HepG2 (cell line): Measurements from ENCODE around the gene NCOA6. TPM values are rescaled to one million over a fixed set of nuclear protein-coding genes. Genes with fewer than 3 reads are reported as not detected.

ENCODE experiments used
- ATAC-seq: fragments of 200-7000 bp; cut with Tn5 transposase; 3 replicates; pipeline ENCODE4 v1.9.1; 2020; ENCODE audit warnings: mild to moderate bottlenecking, moderate library complexity
- BruUV-seq: library from RNA; stranded (reverse); fragments of 400-500 nt; replicated peaks from 2 replicates; lab custom pipeline; 2021; lab: Mats Ljungman, UMichigan
- CTCF ChIA-PET: fragments of 300-600 bp; formaldehyde crosslinking; extraction: SDS; loops from one replicate; lab custom pipeline; 2021; ENCODE audit warnings: low total read pairs, inconsistent platforms, low intra/inter-chr PET ratio; lab: Yijun Ruan, JAX
- POLR2A ChIA-PET: fragments of 350-600 bp; sonication (Branson Sonifier 250); formaldehyde crosslinking; loops from one replicate; lab custom pipeline; 2020; ENCODE audit warnings: antibody characterized with exemption, inconsistent platforms; lab: Yijun Ruan, JAX
- DNase-seq: peaks from one replicate; pipeline ENCODE4 v3.0.0-alpha.2; 2015; ENCODE audit warnings: low spot score
- FAIRE-seq: peaks from 3 replicates; lab custom pipeline; 2011; peaks lifted over from hg19 to GRCh38; lab: Jason Lieb, UNC
- H2AFZ ChIP-seq: one replicate; pipeline ENCODE4 v1.6.1; 2011; ENCODE audit warnings: low read length, inconsistent platforms
- H3K27ac ChIP-seq: fragments of 300-600 bp; 3 replicates; pipeline ENCODE4 v1.8.0; 2011; ENCODE audit warnings: mixed run types, mild to moderate bottlenecking, mixed read lengths, low read length, inconsistent platforms; ENCODE audit not compliant: insufficient read depth; ENCODE audit errors: extremely low read length
- H3K27me3 ChIP-seq, 2 experiments: fragments of 200-600 bp in 1 of 2; 2 replicates in 1 of 2; 3 replicates in 1 of 2; pipeline versions ENCODE4 v1.6.0 to v1.8.0; 2011; ENCODE audit warnings: low read length in 2 of 2, mild to moderate bottlenecking in 2 of 2, moderate library complexity in 2 of 2, inconsistent platforms in 1 of 2; ENCODE audit not compliant: insufficient read depth in 2 of 2, control insufficient read depth in 1 of 2
- H3K36me3 ChIP-seq, 2 experiments: fragments of 200-600 bp in 1 of 2; replicated peaks in 1 of 2; 2 replicates in 1 of 2; 3 replicates in 1 of 2; pipeline versions ENCODE4 v1.5.1 to v1.8.0; 2011; ENCODE audit warnings: low read length in 2 of 2, inconsistent platforms in 1 of 2; ENCODE audit not compliant: insufficient read depth in 2 of 2, control insufficient read depth in 1 of 2
- H3K4me1 ChIP-seq: 2 replicates; pipeline ENCODE4 v1.5.1; 2012; ENCODE audit warnings: low read length, inconsistent platforms; ENCODE audit not compliant: insufficient read depth
- H3K4me2 ChIP-seq: 2 replicates; pipeline ENCODE4 v1.6.0; 2011; ENCODE audit warnings: low read depth, low read length, inconsistent platforms
- H3K4me3 ChIP-seq, 3 experiments: fragments of 200-600 bp in 1 of 3; sonication (generic), shearing (Covaris generic) in 1 of 3; replicated peaks in 1 of 3; 2 replicates each; pipeline ENCODE4 v1.5.1; 2011 to 2016; ENCODE audit warnings: low read length in 3 of 3, inconsistent platforms in 2 of 3, low read depth in 2 of 3, mild to moderate bottlenecking in 2 of 3, control low read depth in 1 of 3, mixed read lengths in 1 of 3; ENCODE audit not compliant: insufficient read depth in 1 of 3
- H3K79me2 ChIP-seq: one replicate; pipeline ENCODE4 v1.6.1; 2011; ENCODE audit warnings: low read length, inconsistent platforms; ENCODE audit not compliant: insufficient read depth
- H3K9ac ChIP-seq: 2 replicates; pipeline ENCODE4 v1.6.0; 2011; ENCODE audit warnings: mild to moderate bottlenecking, low read depth, low read length, inconsistent platforms; ENCODE audit not compliant: insufficient read depth
- H3K9me3 ChIP-seq: 2 replicates; pipeline ENCODE4 v1.5.1; 2012; ENCODE audit warnings: mild to moderate bottlenecking, low read length
- H4K20me1 ChIP-seq: 2 replicates; pipeline ENCODE4 v1.6.0; 2011; ENCODE audit warnings: inconsistent platforms, mild to moderate bottlenecking, low read length, moderate library complexity; ENCODE audit not compliant: insufficient read depth
- BORCS8-MEF2B ChIP-seq: sonication (generic); formaldehyde crosslinking; IDR thresholded peaks from 2 replicates; pipeline ENCODE4 v1.8.0; 2022; ENCODE audit warnings: mild to moderate bottlenecking, missing genetic modification reagents
- DNMT3B ChIP-seq: conservative IDR thresholded peaks from 2 replicates; pipeline ENCODE4 v1.6.1; 2016; ENCODE audit warnings: missing biosample characterization, control low read depth
- GATA4 ChIP-seq: sonication (generic); IDR thresholded peaks from 2 replicates; pipeline ENCODE4 v1.6.1; 2016; ENCODE audit warnings: antibody characterized with exemption, low read depth, borderline replicate concordance
- GPN1 ChIP-seq: sonication (generic); formaldehyde crosslinking; IDR thresholded peaks from 2 replicates; pipeline ENCODE4 v1.5.1; 2020; ENCODE audit warnings: missing genetic modification reagents, borderline replicate concordance
- NFE2L1 ChIP-seq: sonication (generic); formaldehyde crosslinking; IDR thresholded peaks from 2 replicates; pipeline ENCODE4 v1.4.0; 2020; ENCODE audit warnings: missing genetic modification reagents, mild to moderate bottlenecking, borderline replicate concordance
- NFKBIZ ChIP-seq: IDR thresholded peaks from 2 replicates; pipeline ENCODE4 v1.6.1; 2018; ENCODE audit warnings: missing genetic modification reagents, missing compliant biosample characterization
- PRMT3 ChIP-seq: sonication (generic); formaldehyde crosslinking; IDR thresholded peaks from 2 replicates; pipeline ENCODE4 v1.8.1; 2022; ENCODE audit warnings: low read depth, mild to moderate bottlenecking, moderate library complexity, missing genetic modification reagents, borderline replicate concordance
- RXRA ChIP-seq: sonication (generic); formaldehyde crosslinking; IDR thresholded peaks from 2 replicates; pipeline ENCODE4 v1.5.1; 2020; ENCODE audit warnings: missing genetic modification reagents
- STAG1 ChIP-seq: sonication (generic); formaldehyde crosslinking; IDR thresholded peaks from 2 replicates; pipeline ENCODE4 v1.4.0; 2020; ENCODE audit warnings: missing genetic modification reagents
- TCF7 ChIP-seq: sonication (generic); IDR thresholded peaks from 2 replicates; pipeline ENCODE4 v1.6.1; 2016; ENCODE audit warnings: antibody characterized with exemption, low read depth
- ZNF207 ChIP-seq: fragments of 450-650 bp; IDR thresholded peaks from 2 replicates; pipeline ENCODE4 v1.6.1; 2016; ENCODE audit warnings: antibody characterized with exemption, borderline replicate concordance
- ZNF484 ChIP-seq: sonication (generic); formaldehyde crosslinking; IDR thresholded peaks from 2 replicates; pipeline ENCODE4 v1.5.1; 2020; ENCODE audit warnings: mild to moderate bottlenecking, low read depth, missing genetic modification reagents, borderline replicate concordance
- WGBS: methylation state at CpG from one replicate; pipeline ENCODE4 v1.1.6; 2017; ENCODE audit warnings: low lambda C conversion rate; 5-methylcytosine and 5-hydroxymethylcytosine counted together
- in situ Hi-C: cut with HindIII; loops from 2 replicates; pipeline ENCODE4 v1.10.0; 2017; ENCODE audit warnings: low pct_unique_long_range_greater_than_20kb; ENCODE audit not compliant: extremely low pct_ligation_motif_present
- intact Hi-C: fragments of 100-400 bp; cut with micrococcal nuclease; formaldehyde crosslinking; loops from one replicate; pipeline ENCODE4 v1.10.0; 2022; ENCODE audit not compliant: unreplicated experiment
- polyA plus RNA-seq, 8 experiments: library from polyadenylated mRNA; depleted of rRNA in 3 of 8; stranded (reverse) in 7 of 8; unstranded in 1 of 8; fragments of >200 nt; fragmentation: Illumina TruSeq in 4 of 8; extraction: Trizol in 4 of 8; gene quantifications; 2 replicates each; pipeline versions ENCODE4 v1.2.1 to v1.2.3, GENCODE V29; 2011 to 2016; ENCODE audit warnings: low read depth in 4 of 8, missing spikeins in 1 of 8, mixed read lengths in 1 of 8; ENCODE audit not compliant: insufficient read depth in 1 of 8
- total RNA-seq, 5 experiments: library from RNA; depleted of rRNA; stranded (reverse); fragments of >200 nt; fragmentation: Illumina TruSeq; extraction: Trizol; gene quantifications; 2 replicates each; pipeline ENCODE4 v1.2.3, GENCODE V29; 2016; ENCODE audit warnings: low read depth in 1 of 5
- TF ChIP-seq, protein P1 (sequence below): sonication (generic); formaldehyde crosslinking; IDR thresholded peaks from 2 replicates; pipeline ENCODE4 v1.5.0; 2020; ENCODE audit warnings: missing genetic modification reagents
- TF ChIP-seq, protein P2 (sequence below): sonication (generic); formaldehyde crosslinking; IDR thresholded peaks from 2 replicates; pipeline ENCODE4 v1.8.1; 2023; ENCODE audit warnings: mild to moderate bottlenecking, moderate library complexity, missing genetic modification reagents

The NCOA6 gene
- total and polyA plus RNA-seq, 2 of the 13 experiments (the other 11 are each of a cell fraction or from before 2014, with no cell fraction given), result 11.2 to 29.3 TPM

DNA sequence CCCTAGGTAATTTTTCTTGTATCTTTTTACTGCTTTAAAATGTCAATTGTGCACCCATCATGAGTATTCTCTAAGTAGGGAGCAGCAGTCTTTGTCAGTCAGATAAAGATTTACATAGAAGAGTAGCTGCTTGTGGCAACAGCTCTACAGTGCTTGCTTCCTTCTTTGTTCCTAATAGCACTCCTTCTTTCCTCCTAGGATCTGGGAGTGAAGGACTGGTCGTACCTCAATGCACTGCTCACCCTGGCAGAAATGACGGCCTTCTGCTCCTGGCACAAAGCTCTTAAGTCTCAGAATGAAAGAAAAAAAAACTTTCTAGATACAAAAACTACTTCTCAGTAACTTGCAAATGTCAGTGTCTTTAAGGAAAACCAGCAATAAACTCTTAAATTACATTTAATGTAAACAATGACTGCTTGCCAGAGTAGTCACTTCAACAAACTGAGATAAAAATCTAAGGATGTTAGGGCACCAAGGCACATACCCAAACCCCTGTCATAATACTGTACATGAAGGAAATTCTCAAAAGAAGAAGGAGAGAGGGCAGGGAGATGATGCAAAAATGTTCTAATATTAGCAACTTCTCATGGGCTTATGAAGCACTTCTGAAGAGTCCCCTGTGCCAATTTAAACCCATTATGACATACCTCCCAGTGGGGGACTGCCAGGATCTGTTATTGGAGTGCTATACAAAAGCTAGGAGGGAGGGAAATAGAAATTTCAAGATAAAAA, 34.0 kb downstream of the NCOA6 start:
- peaks cover 29% of the 10 kb centered on the region for H3K79me2 ChIP-seq
- ChIA-PET POLR2A (no interaction called here), CTCF (no interaction called here)
- no peak overlapping the region for H3K4me3 ChIP-seq
- TF ChIP-seq TCF7, result no peak
- TF ChIP-seq, protein P1, sequence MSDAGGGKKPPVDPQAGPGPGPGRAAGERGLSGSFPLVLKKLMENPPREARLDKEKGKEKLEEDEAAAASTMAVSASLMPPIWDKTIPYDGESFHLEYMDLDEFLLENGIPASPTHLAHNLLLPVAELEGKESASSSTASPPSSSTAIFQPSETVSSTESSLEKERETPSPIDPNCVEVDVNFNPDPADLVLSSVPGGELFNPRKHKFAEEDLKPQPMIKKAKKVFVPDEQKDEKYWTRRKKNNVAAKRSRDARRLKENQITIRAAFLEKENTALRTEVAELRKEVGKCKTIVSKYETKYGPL (CRISPR knock-in tag), result no peak
- TF ChIP-seq NFKBIZ, result no peak
- TF ChIP-seq GATA4, result no peak
- no peak for TF ChIP-seq PRMT3 (CRISPR knock-in tag)
- TF ChIP-seq STAG1 (CRISPR knock-in tag), result no peak
- TF ChIP-seq NFE2L1 (CRISPR knock-in tag), result no peak
- no peak for TF ChIP-seq RXRA (CRISPR knock-in tag)
- TF ChIP-seq ZNF207, result no peak
- TF ChIP-seq DNMT3B (CRISPR knock-in tag), result no peak
- no peak for TF ChIP-seq BORCS8-MEF2B (CRISPR knock-in tag)
- TF ChIP-seq ZNF484 (CRISPR knock-in tag), result no peak
- TF ChIP-seq GPN1, result no peak
- TF ChIP-seq, protein P2, sequence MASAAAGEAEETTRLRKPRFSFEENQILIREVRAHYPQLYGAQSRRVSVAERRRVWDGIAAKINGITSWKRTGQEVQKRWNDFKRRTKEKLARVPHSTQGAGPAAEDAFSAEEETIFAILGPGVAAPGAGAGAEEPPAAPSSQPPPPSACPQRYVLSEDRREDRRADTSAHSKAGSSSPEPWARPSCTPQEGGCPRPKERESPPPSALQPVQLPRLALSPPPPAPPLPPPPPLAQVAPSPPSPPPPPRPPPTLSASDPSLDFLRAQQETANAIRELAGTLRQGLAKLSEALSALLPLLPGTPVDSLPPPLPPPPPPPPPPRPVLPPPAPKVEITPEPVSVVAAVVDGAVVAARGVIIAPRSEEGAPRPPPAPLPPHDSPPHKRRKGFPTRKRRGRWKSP, result no peak
- no peaks in the 10 kb centered on the region for H3K4me1 ChIP-seq
- no peak overlapping the region for H3K9ac ChIP-seq
- 99% methylated on average over 2 of the region's 2 CpGs for WGBS
- in situ Hi-C loops, result no loop called here
- H3K27me3 ChIP-seq, result no peaks in the 10 kb centered on the region
- BruUV-seq, result no TSS peak
- H3K27ac ChIP-seq, result no peak overlapping the region
- FAIRE-seq, result no peak
- peaks cover 16 to 34% of the 10 kb centered on the region in 2 experiments for H3K36me3 ChIP-seq
- no peak for ATAC-seq
- no peak overlapping the region for H2AFZ ChIP-seq
- intact Hi-C loops, result no loop called here
- H3K4me2 ChIP-seq, result no peak overlapping the region
- H3K9me3 ChIP-seq, result no peaks in the 10 kb centered on the region
- H4K20me1 ChIP-seq, result 0 out of 2 replicates have a peak, but pooled peaks cover 4% of the 10 kb centered on the region
- DNase-seq, result no peak
